Measurements from ENCODE around the gene PRAF2. TPM values are rescaled to one million over a fixed set of nuclear protein-coding genes. Genes with fewer than 3 reads are reported as not detected.

PRAF2 gene
- total and polyA plus RNA-seq, 2 of the 13 experiments (the other 11 are each of a cell fraction or from before 2014, with no cell fraction given), result 0.33 to 2.6 TPM

GRCh38 chrX:49037883-49038475, 35.8 kb downstream of the PRAF2 start:
- no peaks in the 10 kb centered on the region for H3K9me3 ChIP-seq (ENCODE audit: low read length)
- ChIA-PET POLR2A (no interaction called here), CTCF (ENCODE audit: low intra/inter-chr PET ratio, low total read pairs) (no interaction called here)
- H3K4me1 ChIP-seq (ENCODE audit: insufficient read depth, low read length), result peaks cover 44% of the 10 kb centered on the region
- intact Hi-C loops (cut with micrococcal nuclease; ENCODE audit: unreplicated experiment) (no loop called here), in situ Hi-C loops (cut with HindIII; ENCODE audit: extremely low pct_ligation_motif_present, low pct_unique_long_range_greater_than_20kb) (no loop called here)
- H3K27me3 ChIP-seq (ENCODE audit: control insufficient read depth in 1 of 2, insufficient read depth in 2 of 2, low read length in 2 of 2), result no peaks in the 10 kb centered on the region; a peak in 1 of 5 replicates
- H3K4me2 ChIP-seq (ENCODE audit: low read depth, low read length), result no peak overlapping the region
- BruUV-seq (replicated peaks), result no TSS peak
- peak overlapping the region; percentile 30 for H3K27ac ChIP-seq (ENCODE audit: extremely low read length, insufficient read depth, low read length)
- peaks cover 20% of the 10 kb centered on the region for H3K79me2 ChIP-seq (ENCODE audit: insufficient read depth, low read length)
- no peak overlapping the region for H3K9ac ChIP-seq (ENCODE audit: insufficient read depth, low read depth, low read length)
- DNase-seq (ENCODE audit: low spot score) (no peak), ATAC-seq (no peak), FAIRE-seq (peak; percentile 68)
- H4K20me1 ChIP-seq (ENCODE audit: insufficient read depth, low read length), result no peaks in the 10 kb centered on the region
- no peak overlapping the region for H2AFZ ChIP-seq (ENCODE audit: low read length)
- peak; percentile 90 for TF ChIP-seq ATF7 (IDR thresholded peaks at IDR 0.05)
- no peak for TF ChIP-seq ATF7 (CRISPR knock-in tag; IDR thresholded peaks at IDR 0.05)
- TF ChIP-seq KDM1A (CRISPR knock-in tag; IDR thresholded peaks at IDR 0.05), result no peak
- peak; percentile 73 for TF ChIP-seq CREB1 (IDR thresholded peaks at IDR 0.05)
- no peak for TF ChIP-seq CREB1 (CRISPR knock-in tag; IDR thresholded peaks at IDR 0.05)
- no CpG with 5 or more reads among the region's 15 CpGs for WGBS (ENCODE audit: low lambda C conversion rate)
- H3K36me3 ChIP-seq (replicated peaks in 1 of 2; ENCODE audit: control insufficient read depth in 1 of 2, insufficient read depth in 2 of 2, low read length in 2 of 2), result peaks cover 13 to 27% of the 10 kb centered on the region in 2 experiments
- no peak overlapping the region for H3K4me3 ChIP-seq (replicated peaks in 1 of 3; ENCODE audit: insufficient read depth in 1 of 3, low read depth in 2 of 3, low read length in 3 of 3)

DNA sequence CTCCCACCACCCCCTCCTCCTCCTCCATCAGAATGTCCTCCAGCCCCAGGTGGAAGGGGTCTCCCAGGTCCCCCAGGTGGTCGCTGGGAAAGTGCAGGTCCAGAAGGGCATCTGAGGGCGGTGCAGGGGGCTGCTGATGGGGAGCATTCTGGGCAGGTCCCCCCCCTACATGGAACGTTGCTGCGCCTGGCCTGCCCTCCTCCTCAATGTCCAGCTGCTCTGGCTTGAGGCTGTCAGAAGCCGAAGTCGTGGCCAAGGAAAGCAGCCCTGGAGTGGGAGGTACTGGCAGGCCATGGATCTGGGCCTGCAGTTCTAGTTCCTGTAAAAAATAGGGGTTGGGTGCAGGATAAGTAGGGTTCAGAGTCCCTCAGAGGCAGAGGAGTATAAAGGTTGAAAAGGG, 43.5 kb downstream of the PRAF2 start:
- no peaks in the 10 kb centered on the region for H3K79me2 ChIP-seq (ENCODE audit: insufficient read depth, low read length)
- ATAC-seq, result no peak
- no peaks in the 10 kb centered on the region for H3K9me3 ChIP-seq (ENCODE audit: low read length)
- TF ChIP-seq ZNF7 (CRISPR knock-in tag; IDR thresholded peaks at IDR 0.05) (no peak), KLF12 (CRISPR knock-in tag; IDR thresholded peaks at IDR 0.05; ENCODE audit: borderline replicate concordance) (no peak), U2AF2 (IDR thresholded peaks at IDR 0.05; ENCODE audit: low read depth, low read length) (no peak), ZNF207 (IDR thresholded peaks at IDR 0.05; ENCODE audit: borderline replicate concordance) (no peak), KLF13 (CRISPR knock-in tag; IDR thresholded peaks at IDR 0.05) (no peak), ARNTL (CRISPR knock-in tag; IDR thresholded peaks at IDR 0.05) (no peak), PITX1 (CRISPR knock-in tag; IDR thresholded peaks at IDR 0.05) (no peak), ZNF276 (CRISPR knock-in tag; IDR thresholded peaks at IDR 0.05; ENCODE audit: low read depth) (no peak), ZNF891 (CRISPR knock-in tag; IDR thresholded peaks at IDR 0.05) (no peak), ZSCAN31 (CRISPR knock-in tag; IDR thresholded peaks at IDR 0.05; ENCODE audit: low read depth) (no peak), CENPBD1 (CRISPR knock-in tag; IDR thresholded peaks at IDR 0.05; ENCODE audit: borderline replicate concordance, low read depth) (no peak)
- TF ChIP-seq, protein P1, sequence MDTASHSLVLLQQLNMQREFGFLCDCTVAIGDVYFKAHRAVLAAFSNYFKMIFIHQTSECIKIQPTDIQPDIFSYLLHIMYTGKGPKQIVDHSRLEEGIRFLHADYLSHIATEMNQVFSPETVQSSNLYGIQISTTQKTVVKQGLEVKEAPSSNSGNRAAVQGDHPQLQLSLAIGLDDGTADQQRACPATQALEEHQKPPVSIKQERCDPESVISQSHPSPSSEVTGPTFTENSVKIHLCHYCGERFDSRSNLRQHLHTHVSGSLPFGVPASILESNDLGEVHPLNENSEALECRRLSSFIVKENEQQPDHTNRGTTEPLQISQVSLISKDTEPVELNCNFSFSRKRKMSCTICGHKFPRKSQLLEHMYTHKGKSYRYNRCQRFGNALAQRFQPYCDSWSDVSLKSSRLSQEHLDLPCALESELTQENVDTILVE (CRISPR knock-in tag; IDR thresholded peaks at IDR 0.05), result no peak
- intact Hi-C loops (cut with micrococcal nuclease; ENCODE audit: unreplicated experiment), result no loop called here
- WGBS (ENCODE audit: low lambda C conversion rate), result 100% methylated on average over 1 of the region's 6 CpGs
- no peak for DNase-seq (ENCODE audit: low spot score)
- FAIRE-seq, result no peak
- BruUV-seq (replicated peaks), result no TSS peak
- H3K27ac ChIP-seq (ENCODE audit: extremely low read length, insufficient read depth, low read length), result no peak overlapping the region
- H4K20me1 ChIP-seq (ENCODE audit: insufficient read depth, low read length), result no peaks in the 10 kb centered on the region
- H3K4me3 ChIP-seq (replicated peaks in 1 of 3; ENCODE audit: insufficient read depth in 1 of 3, low read depth in 2 of 3, low read length in 3 of 3), result no peak overlapping the region
- in situ Hi-C loops (cut with HindIII; ENCODE audit: extremely low pct_ligation_motif_present, low pct_unique_long_range_greater_than_20kb), result no loop called here
- peaks cover 9 to 15% of the 10 kb centered on the region in 2 experiments for H3K36me3 ChIP-seq (replicated peaks in 1 of 2; ENCODE audit: control insufficient read depth in 1 of 2, insufficient read depth in 2 of 2, low read length in 2 of 2)
- ChIA-PET POLR2A (interaction anchor here (1.3 to 1.7 kb wide), 2 partner anchors 11 to 14 kb away, joined by 3 to 4 read pairs; no protein-coding TSS in a partner anchor), CTCF (ENCODE audit: low intra/inter-chr PET ratio, low total read pairs) (no interaction called here)
- H2AFZ ChIP-seq (ENCODE audit: low read length), result no peak overlapping the region
- no peaks in the 10 kb centered on the region for H3K27me3 ChIP-seq (ENCODE audit: control insufficient read depth in 1 of 2, insufficient read depth in 2 of 2, low read length in 2 of 2)
- no peaks in the 10 kb centered on the region for H3K4me1 ChIP-seq (ENCODE audit: insufficient read depth, low read length)
- H3K9ac ChIP-seq (ENCODE audit: insufficient read depth, low read depth, low read length), result no peak overlapping the region
- no peak overlapping the region for H3K4me2 ChIP-seq (ENCODE audit: low read depth, low read length)
